KOPT-K1 (cell line): ENCODE data around the gene BTBD7.

ENCODE experiments used
- H3K27ac ChIP-seq: fragments of 200-600 bp; sonication (generic); 2 replicates; pipeline ENCODE4 v1.5.1; 2016; ENCODE audit warnings: antibody characterized with exemption, mild to moderate bottlenecking, low read depth, low read length; ENCODE audit not compliant: poor library complexity, severe bottlenecking
- H3K36me3 ChIP-seq: fragments of 200-600 bp; sonication (generic); 2 replicates; pipeline ENCODE4 v1.5.1; 2017; ENCODE audit warnings: antibody characterized with exemption, mild to moderate bottlenecking, low read length, moderate library complexity; ENCODE audit not compliant: insufficient read depth
- H3K9me3 ChIP-seq: fragments of 200-600 bp; sonication (generic); 2 replicates; pipeline ENCODE4 v1.5.1; 2017; ENCODE audit warnings: antibody characterized with exemption, low read length, mild to moderate bottlenecking; ENCODE audit not compliant: insufficient read depth, poor library complexity, severe bottlenecking

The BTBD7 gene

GRCh38 chr14:93333631-93334103 is 831 bp upstream of the BTBD7 start:
- Histone ChIP-seq H3K36me3 (no peaks in the 10 kb centered on the region), H3K9me3 (peaks cover 18% of the 10 kb centered on the region), H3K27ac (peak overlapping the region; percentile 68)

GRCh38 chr14:93332397-93332852 is 411 bp downstream of the BTBD7 start:
- H3K9me3 ChIP-seq: peaks cover 10% of the 10 kb centered on the region
- H3K36me3 ChIP-seq: no peaks in the 10 kb centered on the region
- peak overlapping the region; percentile 68 for H3K27ac ChIP-seq

- Histone ChIP-seq H3K36me3 (no peaks in the 10 kb centered on the region), H3K27ac (peak overlapping the region; percentile 68), H3K9me3 (peaks cover 4% of the 10 kb centered on the region)
Measured at GRCh38 chr14:93331728-93332396, 974 bp downstream of the BTBD7 start.

GRCh38 chr14:93331002-93331727 is 1.7 kb downstream of the BTBD7 start:
- H3K36me3 ChIP-seq: no peaks in the 10 kb centered on the region
- H3K9me3 ChIP-seq: no peaks in the 10 kb centered on the region
- H3K27ac ChIP-seq: no peak overlapping the region

GRCh38 chr14:93330609-93331000 is 2.2 kb downstream of the BTBD7 start:
- Histone ChIP-seq H3K27ac (no peak overlapping the region), H3K36me3 (no peaks in the 10 kb centered on the region), H3K9me3 (no peaks in the 10 kb centered on the region)

GRCh38 chr14:93329965-93330608 is 2.7 kb downstream of the BTBD7 start:
- no peaks in the 10 kb centered on the region for H3K9me3 ChIP-seq
- no peaks in the 10 kb centered on the region for H3K36me3 ChIP-seq
- H3K27ac ChIP-seq: no peak overlapping the region

- H3K9me3 ChIP-seq: no peaks in the 10 kb centered on the region
- no peaks in the 10 kb centered on the region; the same call in 1 of the 2 replicates for H3K36me3 ChIP-seq
- H3K27ac ChIP-seq: no peak overlapping the region
Measured at GRCh38 chr14:93328546-93328945, 4.3 kb downstream of the BTBD7 start.

GRCh38 chr14:93326196-93326595 is 6.6 kb downstream of the BTBD7 start:
- H3K27ac ChIP-seq: no peak overlapping the region
- H3K36me3 ChIP-seq: no peaks in the 10 kb centered on the region; the same call in 1 of the 2 replicates
- no peaks in the 10 kb centered on the region for H3K9me3 ChIP-seq

GRCh38 chr14:93323600-93324174 is 9.1 kb downstream of the BTBD7 start:
- H3K9me3 ChIP-seq: no peaks in the 10 kb centered on the region

GRCh38 chr14:93322929-93323599 is 9.8 kb downstream of the BTBD7 start:
- H3K36me3 ChIP-seq: no peaks in the 10 kb centered on the region; the same call in 1 of the 2 replicates
- no peaks in the 10 kb centered on the region for H3K9me3 ChIP-seq
- H3K27ac ChIP-seq: no peak overlapping the region

More at GRCh38 chr14:93323600-93324174, 9.1 kb downstream of the BTBD7 start:
- Histone ChIP-seq H3K27ac (no peak overlapping the region), H3K36me3 (no peaks in the 10 kb centered on the region; the same call in 1 of the 2 replicates)

GRCh38 chr14:93320489-93320888 is 12.3 kb downstream of the BTBD7 start:
- H3K9me3 ChIP-seq: no peaks in the 10 kb centered on the region
- no peak overlapping the region for H3K27ac ChIP-seq
- H3K36me3 ChIP-seq: no peaks in the 10 kb centered on the region; the same call in 1 of the 2 replicates

GRCh38 chr14:93319958-93320357 is 12.9 kb downstream of the BTBD7 start:
- Histone ChIP-seq H3K36me3 (no peaks in the 10 kb centered on the region; the same call in 1 of the 2 replicates), H3K9me3 (no peaks in the 10 kb centered on the region), H3K27ac (no peak overlapping the region)

- no peaks in the 10 kb centered on the region for H3K9me3 ChIP-seq
- no peak overlapping the region for H3K27ac ChIP-seq
- H3K36me3 ChIP-seq: no peaks in the 10 kb centered on the region; the same call in 1 of the 2 replicates
Measured at GRCh38 chr14:93319494-93319893, 13.3 kb downstream of the BTBD7 start.

GRCh38 chr14:93318927-93319326 is 13.9 kb downstream of the BTBD7 start:
- no peaks in the 10 kb centered on the region for H3K9me3 ChIP-seq
- H3K36me3 ChIP-seq: no peaks in the 10 kb centered on the region
- H3K27ac ChIP-seq: no peak overlapping the region
